HepG2 (cell line): ENCODE data around the gene SYCE3. TPM values are rescaled to one million over a fixed set of nuclear protein-coding genes. Genes with fewer than 3 reads are reported as not detected.

Source experiments
- ATAC-seq: fragments of 200-7000 bp; cut with Tn5 transposase; 3 replicates; pipeline ENCODE4 v1.9.1; 2020; ENCODE audit warnings: mild to moderate bottlenecking, moderate library complexity
- BruUV-seq: library from RNA; stranded (reverse); fragments of 400-500 nt; replicated peaks from 2 replicates; lab custom pipeline; 2021; lab: Mats Ljungman, UMichigan
- CTCF ChIA-PET: fragments of 300-600 bp; formaldehyde crosslinking; extraction: SDS; loops from one replicate; lab custom pipeline; 2021; ENCODE audit warnings: low total read pairs, inconsistent platforms, low intra/inter-chr PET ratio; lab: Yijun Ruan, JAX
- POLR2A ChIA-PET: fragments of 350-600 bp; sonication (Branson Sonifier 250); formaldehyde crosslinking; loops from one replicate; lab custom pipeline; 2020; ENCODE audit warnings: antibody characterized with exemption, inconsistent platforms; lab: Yijun Ruan, JAX
- DNase-seq: peaks from one replicate; pipeline ENCODE4 v3.0.0-alpha.2; 2015; ENCODE audit warnings: low spot score
- FAIRE-seq: peaks from 3 replicates; lab custom pipeline; 2011; peaks lifted over from hg19 to GRCh38; lab: Jason Lieb, UNC
- H2AFZ ChIP-seq: one replicate; pipeline ENCODE4 v1.6.1; 2011; ENCODE audit warnings: low read length, inconsistent platforms
- H3K27ac ChIP-seq: fragments of 300-600 bp; 3 replicates; pipeline ENCODE4 v1.8.0; 2011; ENCODE audit warnings: mixed run types, mild to moderate bottlenecking, mixed read lengths, low read length, inconsistent platforms; ENCODE audit not compliant: insufficient read depth; ENCODE audit errors: extremely low read length
- H3K27me3 ChIP-seq, 2 experiments: fragments of 200-600 bp in 1 of 2; 2 replicates in 1 of 2; 3 replicates in 1 of 2; pipeline versions ENCODE4 v1.6.0 to v1.8.0; 2011; ENCODE audit warnings: low read length in 2 of 2, mild to moderate bottlenecking in 2 of 2, moderate library complexity in 2 of 2, inconsistent platforms in 1 of 2; ENCODE audit not compliant: insufficient read depth in 2 of 2, control insufficient read depth in 1 of 2
- H3K36me3 ChIP-seq, 2 experiments: fragments of 200-600 bp in 1 of 2; replicated peaks in 1 of 2; 2 replicates in 1 of 2; 3 replicates in 1 of 2; pipeline versions ENCODE4 v1.5.1 to v1.8.0; 2011; ENCODE audit warnings: low read length in 2 of 2, inconsistent platforms in 1 of 2; ENCODE audit not compliant: insufficient read depth in 2 of 2, control insufficient read depth in 1 of 2
- H3K4me1 ChIP-seq: 2 replicates; pipeline ENCODE4 v1.5.1; 2012; ENCODE audit warnings: low read length, inconsistent platforms; ENCODE audit not compliant: insufficient read depth
- H3K4me2 ChIP-seq: 2 replicates; pipeline ENCODE4 v1.6.0; 2011; ENCODE audit warnings: low read depth, low read length, inconsistent platforms
- H3K4me3 ChIP-seq, 3 experiments: fragments of 200-600 bp in 1 of 3; sonication (generic), shearing (Covaris generic) in 1 of 3; replicated peaks in 1 of 3; 2 replicates each; pipeline ENCODE4 v1.5.1; 2011 to 2016; ENCODE audit warnings: low read length in 3 of 3, inconsistent platforms in 2 of 3, low read depth in 2 of 3, mild to moderate bottlenecking in 2 of 3, control low read depth in 1 of 3, mixed read lengths in 1 of 3; ENCODE audit not compliant: insufficient read depth in 1 of 3
- H3K79me2 ChIP-seq: one replicate; pipeline ENCODE4 v1.6.1; 2011; ENCODE audit warnings: low read length, inconsistent platforms; ENCODE audit not compliant: insufficient read depth
- H3K9ac ChIP-seq: 2 replicates; pipeline ENCODE4 v1.6.0; 2011; ENCODE audit warnings: mild to moderate bottlenecking, low read depth, low read length, inconsistent platforms; ENCODE audit not compliant: insufficient read depth
- H3K9me3 ChIP-seq: 2 replicates; pipeline ENCODE4 v1.5.1; 2012; ENCODE audit warnings: mild to moderate bottlenecking, low read length
- H4K20me1 ChIP-seq: 2 replicates; pipeline ENCODE4 v1.6.0; 2011; ENCODE audit warnings: inconsistent platforms, mild to moderate bottlenecking, low read length, moderate library complexity; ENCODE audit not compliant: insufficient read depth
- BORCS8-MEF2B ChIP-seq: sonication (generic); formaldehyde crosslinking; IDR thresholded peaks from 2 replicates; pipeline ENCODE4 v1.8.0; 2022; ENCODE audit warnings: mild to moderate bottlenecking, missing genetic modification reagents
- MED1 ChIP-seq: sonication (generic); formaldehyde crosslinking; IDR thresholded peaks from 2 replicates; pipeline ENCODE4 v1.4.0; 2020; ENCODE audit warnings: missing genetic modification reagents
- MYNN ChIP-seq: sonication (generic); formaldehyde crosslinking; IDR thresholded peaks from 2 replicates; pipeline ENCODE4 v1.4.0; 2020; ENCODE audit warnings: mild to moderate bottlenecking, low read depth, missing genetic modification reagents
- SATB2 ChIP-seq: sonication (generic); formaldehyde crosslinking; IDR thresholded peaks from 2 replicates; pipeline ENCODE4 v1.5.0; 2020; ENCODE audit warnings: missing genetic modification reagents
- SP2 ChIP-seq: sonication (generic); formaldehyde crosslinking; IDR thresholded peaks from 2 replicates; pipeline ENCODE4 v1.5.1; 2020; ENCODE audit warnings: mild to moderate bottlenecking, missing genetic modification reagents
- ZNF234 ChIP-seq: sonication (generic); formaldehyde crosslinking; conservative IDR thresholded peaks from 2 replicates; pipeline ENCODE4 v1.5.1; 2020; ENCODE audit warnings: mild to moderate bottlenecking, missing genetic modification reagents
- ZNF292 ChIP-seq: sonication (generic); formaldehyde crosslinking; IDR thresholded peaks from 2 replicates; pipeline ENCODE4 v1.8.1; 2022; ENCODE audit warnings: mild to moderate bottlenecking, low read depth, missing genetic modification reagents, borderline replicate concordance
- ZNF530 ChIP-seq: sonication (generic); formaldehyde crosslinking; IDR thresholded peaks from 2 replicates; pipeline ENCODE4 v1.5.0; 2020; ENCODE audit warnings: low read depth, mild to moderate bottlenecking, missing genetic modification reagents
- ZNF883 ChIP-seq: sonication (generic); formaldehyde crosslinking; IDR thresholded peaks from 2 replicates; pipeline ENCODE4 v1.5.1; 2020; ENCODE audit warnings: mild to moderate bottlenecking, missing genetic modification reagents; ENCODE audit errors: not compliant biosample characterization
- WGBS: methylation state at CpG from one replicate; pipeline ENCODE4 v1.1.6; 2017; ENCODE audit warnings: low lambda C conversion rate; 5-methylcytosine and 5-hydroxymethylcytosine counted together
- in situ Hi-C: cut with HindIII; loops from 2 replicates; pipeline ENCODE4 v1.10.0; 2017; ENCODE audit warnings: low pct_unique_long_range_greater_than_20kb; ENCODE audit not compliant: extremely low pct_ligation_motif_present
- intact Hi-C: fragments of 100-400 bp; cut with micrococcal nuclease; formaldehyde crosslinking; loops from one replicate; pipeline ENCODE4 v1.10.0; 2022; ENCODE audit not compliant: unreplicated experiment
- polyA plus RNA-seq, 8 experiments: library from polyadenylated mRNA; depleted of rRNA in 3 of 8; stranded (reverse) in 7 of 8; unstranded in 1 of 8; fragments of >200 nt; fragmentation: Illumina TruSeq in 4 of 8; extraction: Trizol in 4 of 8; gene quantifications; 2 replicates each; pipeline versions ENCODE4 v1.2.1 to v1.2.3, GENCODE V29; 2011 to 2016; ENCODE audit warnings: low read depth in 4 of 8, missing spikeins in 1 of 8, mixed read lengths in 1 of 8; ENCODE audit not compliant: insufficient read depth in 1 of 8
- total RNA-seq, 5 experiments: library from RNA; depleted of rRNA; stranded (reverse); fragments of >200 nt; fragmentation: Illumina TruSeq; extraction: Trizol; gene quantifications; 2 replicates each; pipeline ENCODE4 v1.2.3, GENCODE V29; 2016; ENCODE audit warnings: low read depth in 1 of 5
- TF ChIP-seq, protein P1 (sequence below): sonication (generic); formaldehyde crosslinking; conservative IDR thresholded peaks from 2 replicates; pipeline ENCODE4 v1.4.0; 2020; ENCODE audit warnings: missing genetic modification reagents
- TF ChIP-seq, protein P2 (sequence below): sonication (generic); formaldehyde crosslinking; IDR thresholded peaks from 2 replicates; pipeline ENCODE4 v1.4.0; 2020; ENCODE audit warnings: missing genetic modification reagents
- TF ChIP-seq, protein P3 (sequence below): sonication (generic); formaldehyde crosslinking; IDR thresholded peaks from 2 replicates; pipeline ENCODE4 v1.9.0; 2021; ENCODE audit warnings: mild to moderate bottlenecking, missing genetic modification reagents

Gene SYCE3
- total and polyA plus RNA-seq, 2 of the 13 experiments (the other 11 are each of a cell fraction or from before 2014, with no cell fraction given) = not detected

DNA sequence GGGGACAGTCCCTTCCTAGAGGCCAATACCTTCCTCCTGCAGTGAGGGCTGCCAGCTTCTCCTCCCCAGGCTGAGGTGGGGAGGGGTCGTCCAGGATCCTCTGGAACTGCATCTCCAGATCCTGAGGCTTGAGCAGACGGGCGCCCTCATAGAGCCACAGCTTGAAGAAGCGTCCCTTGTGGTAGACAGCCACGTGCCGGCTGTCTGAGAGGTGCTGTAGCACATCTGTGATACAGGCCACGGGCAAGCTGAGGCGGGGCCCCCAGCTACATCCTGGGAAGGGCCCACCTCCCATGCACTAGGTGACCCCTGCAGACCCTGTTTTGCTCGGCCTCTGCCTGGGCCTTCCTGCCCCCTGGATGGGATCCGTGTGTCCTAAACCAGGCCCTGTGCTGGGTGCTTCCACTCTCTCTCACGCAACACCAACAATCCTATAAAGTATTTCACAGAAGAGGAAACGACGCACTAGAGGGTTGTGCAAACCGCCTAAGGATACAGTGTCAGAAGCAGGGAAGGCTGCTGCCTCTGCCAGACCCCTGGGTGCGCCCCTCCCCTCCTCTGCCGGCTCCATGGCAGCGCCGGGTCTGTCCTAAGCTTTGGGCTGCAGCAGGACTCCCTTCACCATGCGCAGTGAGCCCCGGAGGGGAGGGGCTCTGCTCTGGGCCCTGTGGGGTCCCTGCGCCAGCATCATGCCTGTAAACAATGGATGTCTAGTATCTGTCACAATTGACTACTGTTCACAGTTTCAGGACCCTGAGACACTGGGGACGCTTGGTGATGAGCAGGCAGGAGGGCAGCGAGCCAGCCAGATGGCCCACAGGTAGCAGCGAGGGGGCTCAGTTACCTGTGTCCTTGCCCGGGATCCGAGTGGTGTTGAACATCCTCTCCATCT, 11.0 kb upstream of the SYCE3 start:
- no peak overlapping the region for H3K4me2 ChIP-seq
- H3K4me3 ChIP-seq = no peak overlapping the region
- ATAC-seq = no peak
- no peak overlapping the region for H3K9ac ChIP-seq
- H3K4me1 ChIP-seq = peaks cover 18% of the 10 kb centered on the region
- CTCF ChIA-PET = no interaction called here
- POLR2A ChIA-PET = no interaction called here
- H2AFZ ChIP-seq = no peak overlapping the region
- DNase-seq = no peak
- in situ Hi-C loops = no loop called here
- no peak overlapping the region for H3K27ac ChIP-seq
- 95% methylated on average over 13 of the region's 26 CpGs for WGBS
- H4K20me1 ChIP-seq = no peaks in the 10 kb centered on the region
- no peaks in the 10 kb centered on the region for H3K27me3 ChIP-seq
- BruUV-seq = no TSS peak
- peaks cover 4 to 5% of the 10 kb centered on the region in 2 experiments; a peak in 2 of 5 replicates for H3K36me3 ChIP-seq
- FAIRE-seq = no peak
- intact Hi-C loops = no loop called here
- no peak for TF ChIP-seq ZNF292 (CRISPR knock-in tag)
- no peak for TF ChIP-seq MYNN (CRISPR knock-in tag)
- TF ChIP-seq, protein P1, sequence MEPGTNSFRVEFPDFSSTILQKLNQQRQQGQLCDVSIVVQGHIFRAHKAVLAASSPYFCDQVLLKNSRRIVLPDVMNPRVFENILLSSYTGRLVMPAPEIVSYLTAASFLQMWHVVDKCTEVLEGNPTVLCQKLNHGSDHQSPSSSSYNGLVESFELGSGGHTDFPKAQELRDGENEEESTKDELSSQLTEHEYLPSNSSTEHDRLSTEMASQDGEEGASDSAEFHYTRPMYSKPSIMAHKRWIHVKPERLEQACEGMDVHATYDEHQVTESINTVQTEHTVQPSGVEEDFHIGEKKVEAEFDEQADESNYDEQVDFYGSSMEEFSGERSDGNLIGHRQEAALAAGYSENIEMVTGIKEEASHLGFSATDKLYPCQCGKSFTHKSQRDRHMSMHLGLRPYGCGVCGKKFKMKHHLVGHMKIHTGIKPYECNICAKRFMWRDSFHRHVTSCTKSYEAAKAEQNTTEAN (CRISPR knock-in tag) = no peak
- no peak for TF ChIP-seq ZNF883 (CRISPR knock-in tag)
- no peak for TF ChIP-seq SP2 (CRISPR knock-in tag)
- no peak for TF ChIP-seq MED1
- TF ChIP-seq ZNF234 (CRISPR knock-in tag) = no peak
- TF ChIP-seq SATB2 (CRISPR knock-in tag) = no peak
- TF ChIP-seq, protein P2, sequence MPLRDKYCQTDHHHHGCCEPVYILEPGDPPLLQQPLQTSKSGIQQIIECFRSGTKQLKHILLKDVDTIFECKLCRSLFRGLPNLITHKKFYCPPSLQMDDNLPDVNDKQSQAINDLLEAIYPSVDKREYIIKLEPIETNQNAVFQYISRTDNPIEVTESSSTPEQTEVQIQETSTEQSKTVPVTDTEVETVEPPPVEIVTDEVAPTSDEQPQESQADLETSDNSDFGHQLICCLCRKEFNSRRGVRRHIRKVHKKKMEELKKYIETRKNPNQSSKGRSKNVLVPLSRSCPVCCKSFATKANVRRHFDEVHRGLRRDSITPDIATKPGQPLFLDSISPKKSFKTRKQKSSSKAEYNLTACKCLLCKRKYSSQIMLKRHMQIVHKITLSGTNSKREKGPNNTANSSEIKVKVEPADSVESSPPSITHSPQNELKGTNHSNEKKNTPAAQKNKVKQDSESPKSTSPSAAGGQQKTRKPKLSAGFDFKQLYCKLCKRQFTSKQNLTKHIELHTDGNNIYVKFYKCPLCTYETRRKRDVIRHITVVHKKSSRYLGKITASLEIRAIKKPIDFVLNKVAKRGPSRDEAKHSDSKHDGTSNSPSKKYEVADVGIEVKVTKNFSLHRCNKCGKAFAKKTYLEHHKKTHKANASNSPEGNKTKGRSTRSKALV (CRISPR knock-in tag) = no peak
- TF ChIP-seq, protein P3, sequence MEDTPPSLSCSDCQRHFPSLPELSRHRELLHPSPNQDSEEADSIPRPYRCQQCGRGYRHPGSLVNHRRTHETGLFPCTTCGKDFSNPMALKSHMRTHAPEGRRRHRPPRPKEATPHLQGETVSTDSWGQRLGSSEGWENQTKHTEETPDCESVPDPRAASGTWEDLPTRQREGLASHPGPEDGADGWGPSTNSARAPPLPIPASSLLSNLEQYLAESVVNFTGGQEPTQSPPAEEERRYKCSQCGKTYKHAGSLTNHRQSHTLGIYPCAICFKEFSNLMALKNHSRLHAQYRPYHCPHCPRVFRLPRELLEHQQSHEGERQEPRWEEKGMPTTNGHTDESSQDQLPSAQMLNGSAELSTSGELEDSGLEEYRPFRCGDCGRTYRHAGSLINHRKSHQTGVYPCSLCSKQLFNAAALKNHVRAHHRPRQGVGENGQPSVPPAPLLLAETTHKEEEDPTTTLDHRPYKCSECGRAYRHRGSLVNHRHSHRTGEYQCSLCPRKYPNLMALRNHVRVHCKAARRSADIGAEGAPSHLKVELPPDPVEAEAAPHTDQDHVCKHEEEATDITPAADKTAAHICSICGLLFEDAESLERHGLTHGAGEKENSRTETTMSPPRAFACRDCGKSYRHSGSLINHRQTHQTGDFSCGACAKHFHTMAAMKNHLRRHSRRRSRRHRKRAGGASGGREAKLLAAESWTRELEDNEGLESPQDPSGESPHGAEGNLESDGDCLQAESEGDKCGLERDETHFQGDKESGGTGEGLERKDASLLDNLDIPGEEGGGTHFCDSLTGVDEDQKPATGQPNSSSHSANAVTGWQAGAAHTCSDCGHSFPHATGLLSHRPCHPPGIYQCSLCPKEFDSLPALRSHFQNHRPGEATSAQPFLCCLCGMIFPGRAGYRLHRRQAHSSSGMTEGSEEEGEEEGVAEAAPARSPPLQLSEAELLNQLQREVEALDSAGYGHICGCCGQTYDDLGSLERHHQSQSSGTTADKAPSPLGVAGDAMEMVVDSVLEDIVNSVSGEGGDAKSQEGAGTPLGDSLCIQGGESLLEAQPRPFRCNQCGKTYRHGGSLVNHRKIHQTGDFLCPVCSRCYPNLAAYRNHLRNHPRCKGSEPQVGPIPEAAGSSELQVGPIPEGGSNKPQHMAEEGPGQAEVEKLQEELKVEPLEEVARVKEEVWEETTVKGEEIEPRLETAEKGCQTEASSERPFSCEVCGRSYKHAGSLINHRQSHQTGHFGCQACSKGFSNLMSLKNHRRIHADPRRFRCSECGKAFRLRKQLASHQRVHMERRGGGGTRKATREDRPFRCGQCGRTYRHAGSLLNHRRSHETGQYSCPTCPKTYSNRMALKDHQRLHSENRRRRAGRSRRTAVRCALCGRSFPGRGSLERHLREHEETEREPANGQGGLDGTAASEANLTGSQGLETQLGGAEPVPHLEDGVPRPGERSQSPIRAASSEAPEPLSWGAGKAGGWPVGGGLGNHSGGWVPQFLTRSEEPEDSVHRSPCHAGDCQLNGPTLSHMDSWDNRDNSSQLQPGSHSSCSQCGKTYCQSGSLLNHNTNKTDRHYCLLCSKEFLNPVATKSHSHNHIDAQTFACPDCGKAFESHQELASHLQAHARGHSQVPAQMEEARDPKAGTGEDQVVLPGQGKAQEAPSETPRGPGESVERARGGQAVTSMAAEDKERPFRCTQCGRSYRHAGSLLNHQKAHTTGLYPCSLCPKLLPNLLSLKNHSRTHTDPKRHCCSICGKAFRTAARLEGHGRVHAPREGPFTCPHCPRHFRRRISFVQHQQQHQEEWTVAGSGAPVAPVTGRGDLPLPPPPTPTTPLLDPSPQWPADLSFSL (CRISPR knock-in tag) = no peak
- no peak for TF ChIP-seq BORCS8-MEF2B (CRISPR knock-in tag)
- TF ChIP-seq ZNF530 (CRISPR knock-in tag) = no peak
- H3K79me2 ChIP-seq = no peaks in the 10 kb centered on the region
- H3K9me3 ChIP-seq = no peaks in the 10 kb centered on the region
